ENCODE measurements around the gene ITGB1. TPM values are rescaled to one million over a fixed set of nuclear protein-coding genes. Genes with fewer than 3 reads are reported as not detected.
"Not testable (repeated sequence)": the region's sequence is repeated elsewhere in the genome, so short reads cannot be mapped to it uniquely, and the experiment has no call there.

ITGB1 gene
- total and polyA plus RNA-seq, 10 of the 15 experiments (the other 5 are each of a cell fraction or from before 2014, with no cell fraction given) = 2.8 to 20.7 (median 10.4) TPM

- H3K4me2 ChIP-seq (ENCODE audit: control insufficient read depth, insufficient read depth) = no peak overlapping the region
- no peaks in the 10 kb centered on the region for H3K4me1 ChIP-seq (ENCODE audit: control insufficient read depth, insufficient read depth, low read length)
- TF ChIP-seq BRCA1 (IDR thresholded peaks at IDR 0.05; ENCODE audit: low read depth, low read length) (no peak), NKRF (conservative IDR thresholded peaks at IDR 0.05) (no peak), SP1 (IDR thresholded peaks at IDR 0.05; ENCODE audit: low read depth, low read length) (no peak), ATF2 (IDR thresholded peaks at IDR 0.05; ENCODE audit: low read length) (no peak), HDAC6 (IDR thresholded peaks at IDR 0.05; ENCODE audit: unreplicated experiment) (no peak), LARP7 (IDR thresholded peaks at IDR 0.05) (no peak), PAX5 (IDR thresholded peaks at IDR 0.05; ENCODE audit: borderline replicate concordance, low read depth, low read length) (no peak), SUZ12 (IDR thresholded peaks at IDR 0.05; ENCODE audit: unreplicated experiment) (no peak), JUNB (IDR thresholded peaks at IDR 0.05) (no peak), E2F8 (IDR thresholded peaks at IDR 0.05; ENCODE audit: low read depth, partially characterized antibody) (no peak)
- ChIA-PET SMC1A (ENCODE audit: uncharacterized antibody, unreplicated experiment) (no interaction called here), CTCF (no interaction called here), RAD21 (ENCODE audit: unreplicated experiment) (no interaction called here), POLR2A (no interaction called here)
- no peak overlapping the region for H3K4me3 ChIP-seq
- H3K27me3 ChIP-seq (replicated peaks in 1 of 2; ENCODE audit: control insufficient read depth in 2 of 2, insufficient read depth in 2 of 2, low read length in 1 of 2) = no peaks in the 10 kb centered on the region
- no peak overlapping the region for H3K9ac ChIP-seq (ENCODE audit: control insufficient read depth, insufficient read depth, low read length)
- ATAC-seq = no peak
- no peaks in the 10 kb centered on the region for H3K79me2 ChIP-seq (ENCODE audit: control insufficient read depth, insufficient read depth, low read length)
- no peak overlapping the region for H2AFZ ChIP-seq (ENCODE audit: control insufficient read depth, low read depth, low read length)
- no peaks in the 10 kb centered on the region for H4K20me1 ChIP-seq (ENCODE audit: control insufficient read depth, insufficient read depth)
- no peaks in the 10 kb centered on the region for H3K9me3 ChIP-seq (replicated peaks; ENCODE audit: control insufficient read depth, insufficient read depth, low read length)
- BruUV-seq (replicated peaks) = no TSS peak
- no peak for DNase-seq (ENCODE audit: low read depth, low spot score)
- in situ Hi-C loops (cut with MboI) (no loop called here), intact Hi-C loops (cut with micrococcal nuclease; ENCODE audit: unreplicated experiment) (no loop called here)
- FAIRE-seq = no peak
- over 99% methylated on average over 9 of the region's 9 CpGs for WGBS (ENCODE audit: insufficient coverage, insufficient replicate concordance, low lambda C conversion rate, missing lambda C conversion rate)
- H3K27ac ChIP-seq (ENCODE audit: control insufficient read depth, insufficient read depth) = no peak overlapping the region
- H3K36me3 ChIP-seq (ENCODE audit: control insufficient read depth in 2 of 2, insufficient read depth in 2 of 2, low read length in 1 of 2) = peaks cover 0 to 2% of the 10 kb centered on the region in 2 experiments; a peak in 1 of 4 replicates
Measured at GRCh38 chr10:32901815-32902214, 56.2 kb downstream of the ITGB1 start.

- H3K4me3 ChIP-seq; intact Hi-C loops (cut with micrococcal nuclease; ENCODE audit: unreplicated experiment); CTCF ChIA-PET; H3K27me3 ChIP-seq (replicated peaks in 1 of 2; ENCODE audit: control insufficient read depth in 2 of 2, insufficient read depth in 2 of 2, low read length in 1 of 2); H3K4me2 ChIP-seq (ENCODE audit: control insufficient read depth, insufficient read depth); H3K9me3 ChIP-seq (replicated peaks; ENCODE audit: control insufficient read depth, insufficient read depth, low read length); DNase-seq (ENCODE audit: low read depth, low spot score); H4K20me1 ChIP-seq (ENCODE audit: control insufficient read depth, insufficient read depth); POLR2A ChIA-PET; H3K9ac ChIP-seq (ENCODE audit: control insufficient read depth, insufficient read depth, low read length); FAIRE-seq; H3K79me2 ChIP-seq (ENCODE audit: control insufficient read depth, insufficient read depth, low read length); BruUV-seq (replicated peaks); H3K27ac ChIP-seq (ENCODE audit: control insufficient read depth, insufficient read depth); ATAC-seq; in situ Hi-C loops (cut with MboI); SMC1A ChIA-PET (ENCODE audit: uncharacterized antibody, unreplicated experiment); H2AFZ ChIP-seq (ENCODE audit: control insufficient read depth, low read depth, low read length); H3K4me1 ChIP-seq (ENCODE audit: control insufficient read depth, insufficient read depth, low read length); H3K36me3 ChIP-seq (ENCODE audit: control insufficient read depth in 2 of 2, insufficient read depth in 2 of 2, low read length in 1 of 2); RAD21 ChIA-PET (ENCODE audit: unreplicated experiment): not testable (repeated sequence)
- WGBS (ENCODE audit: insufficient coverage, insufficient replicate concordance, low lambda C conversion rate, missing lambda C conversion rate) = 93% methylated on average over 7 of the region's 7 CpGs
Measured at GRCh38 chr10:32895200-32895968, 62.6 kb downstream of the ITGB1 start.
